HG03045 (cell line): Measurements from ENCODE around the gene TTC8.

Experiments used
- ATAC-seq: cut with Tn5 transposase; IDR thresholded peaks from one replicate; pipeline ENCODE4 v1.9.1; 2021; ENCODE audit warnings: mild to moderate bottlenecking, moderate library complexity; ENCODE audit not compliant: unreplicated experiment

Gene TTC8

DNA sequence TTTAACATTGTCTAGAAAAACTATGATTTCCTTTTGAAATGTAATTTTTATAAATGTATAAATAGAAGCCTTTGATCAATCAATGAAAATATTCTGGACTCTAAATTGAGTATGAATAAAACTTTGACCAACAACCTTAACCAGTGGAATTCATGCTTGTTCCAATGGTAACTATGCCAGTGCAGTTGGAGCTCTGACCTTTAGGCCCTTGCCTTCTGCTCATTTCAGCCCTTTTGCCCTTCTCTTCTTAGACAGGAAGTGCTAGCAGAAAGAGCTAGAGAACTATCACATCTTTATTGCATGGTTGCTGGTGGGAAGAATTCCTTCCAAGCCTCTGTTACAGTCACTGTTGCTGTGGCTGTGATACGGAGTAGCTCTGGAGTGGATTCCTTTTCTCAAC is 39.7 kb downstream of the TTC8 start:
- ATAC-seq = no peak

DNA sequence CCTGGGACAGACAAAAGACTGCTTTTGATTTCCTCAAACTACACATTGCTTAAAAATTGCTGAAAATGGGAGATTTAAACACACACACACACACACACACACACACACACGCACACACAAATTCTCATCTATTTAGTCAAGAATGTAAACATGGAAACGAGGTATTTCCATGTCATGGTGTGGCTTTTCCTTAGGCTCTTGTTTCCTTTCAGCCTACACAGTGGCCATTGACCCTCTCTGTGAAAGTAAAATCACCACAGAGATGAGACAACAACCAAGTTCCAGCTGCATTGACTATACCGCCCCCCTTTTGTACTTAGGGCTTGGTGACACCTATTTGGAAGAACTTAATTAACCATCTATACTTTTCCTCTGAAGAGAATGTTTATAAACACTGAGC is 41.9 kb downstream of the TTC8 start:
- ATAC-seq = no peak

DNA sequence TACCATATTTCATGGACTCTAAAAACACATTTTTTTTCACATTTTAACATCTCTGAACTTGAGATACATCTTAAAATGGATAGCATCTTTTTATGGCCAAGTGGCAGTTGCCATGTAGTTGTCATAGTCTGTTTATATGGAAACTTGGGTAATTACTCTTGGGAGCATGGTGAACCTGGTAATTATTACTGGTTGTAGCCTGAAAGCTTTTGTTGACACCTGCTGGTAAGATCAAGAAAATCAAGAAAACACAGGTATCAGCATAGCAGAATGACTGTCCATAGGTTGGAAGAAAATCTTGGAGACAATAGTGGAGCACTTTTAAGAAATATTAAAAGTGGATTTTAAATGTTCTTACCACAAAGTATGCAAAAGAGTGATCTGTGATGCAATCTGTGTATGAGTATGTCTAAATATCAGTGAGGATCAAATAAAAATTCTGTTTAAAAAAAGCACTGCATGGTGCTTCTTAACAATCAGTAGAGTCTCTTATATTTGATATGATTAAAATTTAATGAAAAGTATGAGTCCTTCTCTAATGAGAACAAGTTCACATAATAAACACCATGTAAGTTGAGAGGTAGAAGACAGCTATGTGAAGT is 44.2 kb downstream of the TTC8 start:
- ATAC-seq = no peak

DNA sequence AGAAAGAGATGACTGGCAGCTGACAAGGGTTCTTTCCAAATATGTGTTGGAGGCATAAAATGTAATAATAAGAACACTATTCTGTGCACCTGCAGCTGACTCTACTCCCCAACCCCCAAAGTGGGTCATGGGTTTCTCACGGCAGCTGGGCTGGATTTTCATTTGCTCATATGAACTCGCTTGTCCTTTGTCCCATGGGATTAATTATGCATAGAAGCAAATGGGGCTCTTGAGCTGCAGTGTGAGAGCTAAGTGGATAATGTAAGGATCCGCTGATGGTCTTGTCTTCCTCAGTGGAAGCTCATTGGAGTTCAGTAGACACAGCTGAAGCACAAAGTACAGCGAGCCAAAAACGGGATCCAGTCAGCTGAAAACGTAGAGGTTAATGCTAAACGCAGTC is 46.3 kb downstream of the TTC8 start:
- no peak for ATAC-seq

DNA sequence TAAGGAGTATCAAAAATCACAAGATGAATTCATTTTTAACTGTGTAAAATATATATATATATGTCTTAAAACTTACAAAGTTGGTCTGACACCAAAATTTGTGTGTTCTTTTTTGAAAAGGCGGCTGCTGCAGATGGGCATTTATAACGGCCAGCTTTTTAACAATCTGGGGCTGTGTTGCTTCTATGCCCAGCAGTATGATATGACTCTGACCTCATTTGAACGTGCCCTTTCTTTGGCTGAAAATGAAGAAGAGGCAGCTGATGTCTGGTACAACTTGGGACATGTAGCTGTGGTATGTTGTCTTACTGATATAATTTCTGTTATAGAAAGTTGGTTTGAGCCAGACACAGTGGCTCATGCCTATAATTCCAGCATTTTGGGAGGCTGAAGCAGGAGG is 47.0 kb downstream of the TTC8 start:
- no peak for ATAC-seq

DNA sequence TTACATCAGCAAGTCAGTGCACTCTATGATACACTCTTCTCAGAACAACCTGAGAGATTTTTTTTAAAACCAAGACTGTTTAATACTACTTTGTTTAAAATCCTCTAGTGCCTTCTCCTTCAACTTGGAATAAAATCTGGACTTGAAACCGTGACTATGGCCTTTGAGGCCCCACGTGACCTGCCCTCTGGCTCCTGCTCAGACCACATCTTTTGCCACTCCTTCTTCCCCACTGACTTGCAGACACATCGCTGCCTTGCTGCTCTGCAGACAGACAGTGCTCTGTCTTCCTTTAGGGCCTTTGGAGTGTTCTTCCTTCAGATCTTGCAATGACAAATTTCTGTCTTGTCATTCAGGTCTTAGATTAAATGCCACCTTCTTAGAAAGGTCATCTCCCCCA is 48.5 kb downstream of the TTC8 start:
- no peak for ATAC-seq

DNA sequence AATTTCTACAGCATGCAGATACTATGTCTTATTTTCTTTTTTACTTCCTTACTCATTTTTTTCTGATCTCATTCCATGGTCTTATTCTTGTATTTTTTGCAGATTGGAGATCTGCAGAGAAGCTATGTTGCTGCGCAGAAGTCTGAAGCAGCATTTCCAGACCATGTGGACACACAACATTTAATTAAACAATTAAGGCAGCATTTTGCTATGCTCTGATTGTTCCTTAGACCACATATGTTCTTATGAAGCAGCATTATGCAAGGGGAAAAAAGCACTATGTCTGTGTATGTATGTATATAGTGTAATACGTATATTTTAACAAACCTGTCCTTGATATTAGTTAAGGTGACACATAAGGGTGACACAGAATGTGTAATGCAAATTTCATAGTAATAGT is 52.7 kb downstream of the TTC8 start:
- no peak for ATAC-seq

DNA sequence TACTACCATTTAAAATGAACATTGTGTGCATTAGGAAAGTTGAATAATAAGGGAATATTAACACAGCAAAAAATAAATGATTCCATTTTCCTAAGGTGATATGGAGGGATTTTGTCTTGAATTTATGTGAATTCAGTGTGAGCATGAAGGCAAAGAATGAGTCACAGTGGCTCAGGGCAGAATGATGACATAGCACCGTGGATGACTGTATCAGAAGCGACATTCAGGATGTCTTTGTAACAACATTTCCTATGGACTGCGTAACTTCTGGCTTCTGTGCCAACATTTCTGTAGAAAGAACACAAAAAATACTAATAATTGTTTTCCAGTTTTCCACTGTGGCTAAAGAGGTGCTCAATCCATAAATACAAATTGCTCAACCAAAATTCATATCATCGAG is 54.6 kb downstream of the TTC8 start:
- no peak for ATAC-seq

DNA sequence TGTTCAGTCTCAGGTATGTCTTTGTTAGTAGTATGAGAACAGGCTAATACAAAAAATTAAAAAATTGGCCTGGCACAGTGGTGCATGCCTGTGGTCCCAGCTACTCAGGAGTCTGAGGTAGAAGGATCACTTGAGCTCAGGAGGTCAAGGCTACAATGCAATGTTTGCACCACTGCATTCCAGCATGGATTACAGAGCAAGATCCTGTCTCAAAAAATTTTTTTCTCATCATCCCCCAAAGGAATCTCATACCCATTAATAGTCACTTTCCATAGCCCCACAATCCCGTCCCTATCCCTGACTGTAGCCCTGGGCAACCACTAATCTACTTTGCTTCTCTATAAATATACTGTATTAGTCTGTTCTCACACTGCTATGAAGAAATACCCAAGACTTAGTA is 57.8 kb downstream of the TTC8 start:
- ATAC-seq = no peak

DNA sequence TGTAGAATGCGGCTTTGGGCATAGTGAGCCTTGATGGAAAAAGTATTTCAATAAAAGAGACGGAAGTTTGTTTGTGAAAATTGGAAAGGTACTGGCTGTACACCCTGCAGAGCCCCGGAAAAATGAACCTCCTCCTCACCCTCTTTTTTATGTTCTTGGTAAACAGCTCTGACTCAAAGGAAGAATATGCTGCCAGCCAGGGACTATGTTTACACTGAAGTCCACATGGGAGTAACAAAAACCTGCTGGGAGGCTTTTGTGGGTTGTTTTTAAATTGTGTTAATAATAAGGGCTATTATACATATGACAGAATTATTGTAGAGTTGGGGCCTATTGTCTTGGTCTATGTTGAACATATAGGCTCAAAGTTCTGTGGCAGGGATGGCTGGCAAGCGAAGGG is 70.7 kb downstream of the TTC8 start:
- no peak for ATAC-seq

DNA sequence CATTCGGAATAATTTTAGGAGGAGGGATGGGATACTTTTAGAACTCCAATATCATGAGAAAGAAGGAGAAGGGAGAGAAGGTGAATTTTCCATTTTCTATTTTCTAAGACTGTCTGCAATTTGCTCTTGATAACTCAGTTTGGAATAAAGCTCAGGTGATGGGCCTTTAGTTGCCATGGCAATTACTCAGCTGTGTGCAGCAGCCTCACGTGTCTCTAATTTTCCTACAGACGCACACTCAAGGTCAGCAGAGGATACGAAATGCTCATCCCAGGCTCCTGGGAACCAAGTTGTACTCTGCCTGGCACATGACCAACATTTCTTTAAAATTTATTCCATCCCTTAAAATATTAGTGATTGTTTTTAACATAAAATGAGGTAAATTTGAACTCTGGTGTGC is 76.7 kb downstream of the TTC8 start:
- ATAC-seq = no peak

DNA sequence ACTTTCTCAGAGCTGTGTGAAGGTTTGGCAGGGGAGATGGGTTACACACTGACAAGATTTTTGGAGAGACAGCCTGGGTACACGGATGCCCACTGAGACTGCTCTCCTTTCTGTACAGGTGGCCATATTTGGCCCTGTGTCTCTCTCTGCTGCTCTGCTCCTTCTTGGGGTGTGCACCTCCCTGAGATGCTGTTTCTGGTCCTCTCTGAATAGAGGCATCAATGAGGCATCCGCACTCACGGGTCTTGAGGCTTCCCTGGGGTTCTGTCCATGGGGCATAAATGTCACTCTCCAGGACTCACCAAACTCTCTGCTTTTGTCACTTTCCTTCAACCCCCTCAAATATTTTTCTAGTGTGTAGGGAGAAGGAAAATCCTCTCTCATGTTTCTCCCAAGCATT is 77.5 kb downstream of the TTC8 start:
- no peak for ATAC-seq

DNA sequence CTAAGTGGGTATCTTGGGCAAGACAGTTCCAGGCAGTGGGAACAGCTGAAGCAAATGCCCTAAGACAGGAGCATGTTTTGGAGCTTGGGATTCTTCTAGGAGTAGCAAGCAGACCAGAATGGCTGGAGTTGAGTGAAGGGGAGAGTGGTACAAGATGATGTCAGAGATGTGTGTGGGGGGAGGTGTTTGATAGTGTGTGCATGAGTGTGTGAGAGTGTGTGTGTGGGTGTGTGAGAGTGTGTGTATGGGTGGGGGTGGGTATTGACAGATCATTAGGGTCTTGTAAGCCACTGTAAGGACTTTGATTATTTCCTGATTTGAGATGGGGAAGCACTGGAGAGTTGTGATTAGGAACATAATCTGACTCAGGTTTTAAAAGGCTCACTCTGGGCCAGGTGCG is 78.4 kb downstream of the TTC8 start:
- ATAC-seq = no peak

DNA sequence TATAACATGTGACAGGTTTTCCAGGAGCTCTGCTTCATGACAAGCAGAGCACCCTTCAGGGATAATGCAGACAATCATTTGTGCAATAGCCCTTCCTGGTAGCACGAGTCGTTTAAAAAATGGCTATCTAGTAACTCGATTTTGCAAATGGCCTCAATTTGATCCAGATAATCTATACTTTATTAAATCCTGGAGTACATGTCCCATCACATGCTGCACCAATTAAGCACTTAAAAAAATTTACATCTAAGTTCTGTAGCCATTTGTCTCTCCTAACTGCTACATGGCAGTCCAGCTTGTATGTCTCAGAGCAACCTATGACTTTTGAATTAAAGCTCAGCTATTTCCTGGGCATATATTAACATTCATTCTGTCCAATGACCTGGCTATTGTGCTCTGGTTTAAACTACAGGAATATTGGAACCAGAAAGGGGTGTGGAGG is 79.8 kb downstream of the TTC8 start:
- no peak for ATAC-seq

DNA sequence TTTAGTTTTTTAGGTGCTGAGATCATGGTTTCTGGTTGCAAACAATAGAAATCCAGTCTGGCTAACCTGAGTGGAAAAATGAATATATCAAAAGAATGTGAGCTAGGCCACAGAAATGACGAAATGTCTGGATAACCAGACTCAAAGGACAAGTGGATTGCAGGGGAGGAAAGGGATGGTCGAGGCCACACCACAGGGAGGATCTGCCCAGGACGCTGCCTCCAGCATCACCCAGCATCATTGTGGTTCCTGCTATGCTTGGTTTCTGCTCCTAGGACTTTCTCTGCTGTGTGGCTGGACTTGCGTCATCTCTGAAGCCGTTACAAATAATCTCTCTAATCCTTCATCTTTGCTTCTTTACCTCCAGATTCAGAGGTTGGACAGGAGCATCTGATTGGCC is 80.4 kb downstream of the TTC8 start:
- no peak for ATAC-seq

DNA sequence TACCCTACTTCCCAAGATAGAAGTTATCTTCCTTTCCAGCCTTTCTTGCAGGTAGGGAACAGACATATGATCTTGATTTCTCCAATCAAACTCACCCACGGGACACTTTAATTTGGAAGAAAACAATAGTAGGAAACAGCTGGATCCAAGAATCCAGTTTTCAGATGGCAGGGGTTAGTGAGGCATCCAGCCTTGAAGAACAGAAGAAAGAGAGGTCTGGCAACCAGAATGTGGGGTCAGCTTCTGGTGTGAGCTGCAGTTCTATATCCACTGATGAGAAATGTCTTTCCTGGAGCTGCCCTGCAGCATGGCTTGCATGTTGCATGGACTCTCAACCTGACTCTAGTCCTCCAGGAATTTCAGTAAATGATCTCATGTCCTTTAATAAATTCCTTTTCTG is 83.8 kb downstream of the TTC8 start:
- ATAC-seq = no peak

DNA sequence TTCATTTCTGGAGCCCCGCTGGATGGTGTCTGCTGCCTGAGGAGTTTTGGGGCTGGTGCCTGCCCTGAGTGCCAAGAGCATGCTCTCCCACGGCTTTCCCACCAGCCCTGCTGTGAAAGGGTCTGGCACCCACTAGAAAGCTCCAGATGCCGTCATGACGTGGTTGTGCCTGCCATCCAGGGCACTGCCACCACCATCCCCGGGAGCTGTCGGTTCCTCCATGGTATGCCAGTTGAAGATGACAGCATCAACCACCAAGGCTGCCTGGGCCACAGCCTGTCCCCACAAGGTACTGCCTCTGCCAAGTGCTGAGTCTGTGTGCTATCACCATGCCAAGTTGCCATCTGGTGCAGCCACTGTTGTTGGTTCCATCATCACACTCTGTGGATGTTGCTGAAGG is 85.9 kb downstream of the TTC8 start:
- no peak for ATAC-seq

DNA sequence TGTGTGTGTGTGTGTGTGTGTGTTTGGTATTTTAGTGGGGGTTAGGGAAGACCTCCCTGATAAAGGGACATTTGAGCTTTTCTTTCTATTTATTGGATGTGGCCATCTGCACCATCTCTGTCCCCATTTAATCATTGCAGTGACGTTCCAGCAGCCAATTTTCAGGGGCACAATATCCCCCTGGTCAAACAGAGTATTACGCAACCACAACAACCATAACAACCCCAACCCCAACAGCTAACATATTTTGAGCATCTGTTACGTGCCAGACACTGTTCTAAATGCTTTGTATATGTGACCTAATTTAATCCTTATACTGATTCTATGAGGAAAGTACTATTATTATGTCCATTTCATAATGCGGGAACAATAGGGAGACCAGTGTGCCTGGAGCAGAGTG is 87.4 kb downstream of the TTC8 start:
- no peak for ATAC-seq

DNA sequence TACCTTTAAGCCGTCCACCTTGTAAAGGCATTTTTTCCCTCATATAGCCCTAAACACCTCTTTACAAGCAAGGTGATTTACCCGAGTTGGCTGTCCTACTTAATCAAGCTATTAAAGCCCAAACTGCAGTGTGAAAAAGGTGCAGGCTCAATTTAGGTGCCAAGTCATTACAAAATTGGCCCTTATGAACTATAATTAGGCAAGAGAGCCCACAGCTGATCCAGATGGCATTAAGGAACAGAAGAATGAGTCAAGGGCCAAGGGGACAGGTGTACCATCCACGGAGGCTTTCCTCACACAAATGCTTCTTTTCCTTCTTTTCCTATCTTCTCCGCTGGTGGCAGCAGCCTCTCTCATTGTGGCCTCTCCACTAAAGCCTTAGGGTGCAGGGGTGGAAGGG is 90.5 kb downstream of the TTC8 start:
- no peak for ATAC-seq

DNA sequence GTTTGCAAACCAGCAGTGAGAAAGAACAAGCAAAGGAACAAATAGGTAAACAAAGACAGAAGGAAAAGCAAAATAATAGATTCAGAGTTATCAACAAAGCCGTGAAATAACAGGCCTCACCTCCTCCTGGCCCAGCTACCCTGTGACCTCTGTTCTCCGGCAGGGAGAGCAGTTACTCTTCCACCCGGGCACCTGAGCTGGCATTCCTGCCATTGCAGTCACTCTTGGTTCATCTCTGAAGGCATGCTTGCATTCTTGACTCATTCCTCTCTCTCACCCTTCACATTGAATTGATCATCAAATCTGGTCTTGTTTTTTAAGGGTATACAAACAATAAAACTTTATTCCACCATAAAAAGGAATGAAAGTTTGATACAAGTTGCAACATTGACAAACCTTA is 95.1 kb downstream of the TTC8 start:
- no peak for ATAC-seq
